ENCODE data around the gene LPCAT3. TPM values are rescaled to one million over a fixed set of nuclear protein-coding genes. Genes with fewer than 3 reads are reported as not detected.

LPCAT3 gene
- total RNA-seq, 1 donor from 2014 or later, result 40.2 TPM

DNA sequence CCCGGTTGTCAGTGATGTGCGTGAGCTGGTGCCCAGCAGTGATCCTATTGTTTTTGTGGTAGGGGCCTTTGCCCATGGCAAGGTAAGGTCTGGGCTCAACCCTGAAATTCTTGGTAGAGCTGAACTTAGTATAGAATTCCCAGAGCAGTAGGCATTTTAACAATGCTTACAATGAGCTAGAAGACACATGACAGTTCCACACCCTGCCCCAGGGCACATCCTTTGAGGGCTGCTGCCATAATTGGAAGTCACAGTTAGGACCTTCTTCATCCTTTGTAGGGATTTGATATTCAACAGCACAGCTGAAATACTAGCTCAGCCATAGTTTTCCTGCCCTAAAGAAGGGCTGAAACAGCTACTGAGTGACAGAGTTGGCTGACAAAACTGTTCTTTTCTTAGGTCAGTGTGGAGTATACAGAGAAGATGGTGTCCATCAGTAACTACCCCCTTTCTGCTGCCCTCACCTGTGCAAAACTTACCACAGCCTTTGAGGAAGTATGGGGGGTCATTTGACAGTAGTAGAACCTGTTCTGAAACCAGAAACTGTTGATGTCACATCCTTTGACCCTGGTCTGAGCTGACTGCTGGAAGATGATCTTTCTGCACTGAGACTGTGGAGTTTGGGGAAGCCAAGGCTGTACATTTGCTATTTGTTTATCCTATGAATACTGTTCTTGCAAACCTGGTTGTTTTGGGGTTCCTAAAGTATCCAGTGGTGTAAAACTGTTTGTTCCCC is 42.8 kb downstream of the LPCAT3 start:
- H3K9me3 Mint-ChIP-seq (ENCODE audit: unreplicated experiment), result no peaks in the 10 kb centered on the region
- peaks cover 10% of the 10 kb centered on the region for H3K27me3 Mint-ChIP-seq (ENCODE audit: unreplicated experiment)
- peaks cover 34% of the 10 kb centered on the region for H3K36me3 Mint-ChIP-seq (ENCODE audit: low read depth, unreplicated experiment)
- peak overlapping the region; percentile 9 for H3K4me3 Mint-ChIP-seq (ENCODE audit: unreplicated experiment)
- peak overlapping the region; percentile 37 for H3K27ac Mint-ChIP-seq (ENCODE audit: unreplicated experiment)
- TF ChIP-seq, protein P1, sequence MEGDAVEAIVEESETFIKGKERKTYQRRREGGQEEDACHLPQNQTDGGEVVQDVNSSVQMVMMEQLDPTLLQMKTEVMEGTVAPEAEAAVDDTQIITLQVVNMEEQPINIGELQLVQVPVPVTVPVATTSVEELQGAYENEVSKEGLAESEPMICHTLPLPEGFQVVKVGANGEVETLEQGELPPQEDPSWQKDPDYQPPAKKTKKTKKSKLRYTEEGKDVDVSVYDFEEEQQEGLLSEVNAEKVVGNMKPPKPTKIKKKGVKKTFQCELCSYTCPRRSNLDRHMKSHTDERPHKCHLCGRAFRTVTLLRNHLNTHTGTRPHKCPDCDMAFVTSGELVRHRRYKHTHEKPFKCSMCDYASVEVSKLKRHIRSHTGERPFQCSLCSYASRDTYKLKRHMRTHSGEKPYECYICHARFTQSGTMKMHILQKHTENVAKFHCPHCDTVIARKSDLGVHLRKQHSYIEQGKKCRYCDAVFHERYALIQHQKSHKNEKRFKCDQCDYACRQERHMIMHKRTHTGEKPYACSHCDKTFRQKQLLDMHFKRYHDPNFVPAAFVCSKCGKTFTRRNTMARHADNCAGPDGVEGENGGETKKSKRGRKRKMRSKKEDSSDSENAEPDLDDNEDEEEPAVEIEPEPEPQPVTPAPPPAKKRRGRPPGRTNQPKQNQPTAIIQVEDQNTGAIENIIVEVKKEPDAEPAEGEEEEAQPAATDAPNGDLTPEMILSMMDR (IDR thresholded peaks at IDR 0.05; ENCODE audit: unreplicated experiment), result no peak
- DNase-seq (ENCODE audit: low spot score), result no peak
- peaks cover 9% of the 10 kb centered on the region for H3K4me1 Mint-ChIP-seq (ENCODE audit: unreplicated experiment)

DNA sequence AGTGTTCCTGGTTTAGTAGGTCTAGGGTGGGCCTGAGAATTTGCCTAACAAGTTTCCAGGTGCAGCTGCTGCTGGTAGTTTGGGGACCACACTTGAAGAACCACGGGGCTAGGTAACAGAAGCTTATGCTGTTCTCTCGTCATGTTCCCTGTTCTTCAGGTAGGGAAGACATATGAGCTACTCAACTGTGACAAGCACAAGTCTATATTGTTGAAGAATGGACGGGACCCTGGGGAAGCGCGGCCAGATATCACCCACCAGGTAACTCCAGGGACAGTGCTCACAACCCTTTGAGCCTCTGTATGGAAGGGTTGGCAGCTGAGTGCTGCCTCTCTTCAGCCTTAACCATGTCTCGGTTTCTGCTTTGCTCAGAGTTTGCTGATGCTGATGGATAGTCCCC is 44.1 kb downstream of the LPCAT3 start:
- no peak for DNase-seq (ENCODE audit: low spot score)
- TF ChIP-seq, protein P1 (IDR thresholded peaks at IDR 0.05; ENCODE audit: unreplicated experiment), result no peak
- H3K27me3 Mint-ChIP-seq (ENCODE audit: unreplicated experiment), result peaks cover 12% of the 10 kb centered on the region
- H3K4me3 Mint-ChIP-seq (ENCODE audit: unreplicated experiment), result no peak overlapping the region
- no peaks in the 10 kb centered on the region for H3K9me3 Mint-ChIP-seq (ENCODE audit: unreplicated experiment)
- peaks cover 16% of the 10 kb centered on the region for H3K4me1 Mint-ChIP-seq (ENCODE audit: unreplicated experiment)
- peaks cover 36% of the 10 kb centered on the region for H3K36me3 Mint-ChIP-seq (ENCODE audit: low read depth, unreplicated experiment)
- no peak overlapping the region for H3K27ac Mint-ChIP-seq (ENCODE audit: unreplicated experiment)

- Mint-ChIP-seq H3K4me1 (ENCODE audit: unreplicated experiment) (peaks cover 30% of the 10 kb centered on the region), H3K27me3 (ENCODE audit: unreplicated experiment) (peaks cover 18% of the 10 kb centered on the region), H3K9me3 (ENCODE audit: unreplicated experiment) (no peaks in the 10 kb centered on the region), H3K4me3 (ENCODE audit: unreplicated experiment) (peak overlapping the region; percentile 100), H3K36me3 (ENCODE audit: low read depth, unreplicated experiment) (peaks cover 31% of the 10 kb centered on the region), H3K27ac (ENCODE audit: unreplicated experiment) (peak overlapping the region; percentile 90)
- TF ChIP-seq, protein P1 (IDR thresholded peaks at IDR 0.05; ENCODE audit: unreplicated experiment), result no peak
- DNase-seq (ENCODE audit: low spot score), result no peak
Measured at GRCh38 chr12:6970096-6970527, 48.2 kb downstream of the LPCAT3 start.

DNA sequence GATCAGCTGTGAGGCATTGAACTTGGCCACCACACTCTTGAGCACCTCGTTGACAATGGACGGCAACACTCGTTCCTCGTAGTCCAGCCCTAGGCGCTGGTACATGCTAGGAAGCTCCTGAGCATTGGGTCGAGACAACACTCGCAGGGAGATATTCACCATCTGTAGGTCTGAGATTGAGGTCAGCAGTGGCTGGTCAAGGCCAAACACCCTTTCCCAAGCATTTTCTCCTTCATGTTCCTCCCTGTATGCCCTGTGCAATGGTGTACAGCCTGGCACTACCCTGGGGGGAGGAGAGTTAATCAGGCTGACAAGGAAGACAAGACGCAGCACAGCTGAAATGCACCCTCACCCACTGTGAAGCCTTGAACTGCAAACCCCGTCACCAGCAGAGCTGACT is 49.9 kb downstream of the LPCAT3 start:
- DNase-seq (ENCODE audit: low spot score), result no peak
- H3K4me1 Mint-ChIP-seq (ENCODE audit: unreplicated experiment), result peaks cover 37% of the 10 kb centered on the region
- H3K4me3 Mint-ChIP-seq (ENCODE audit: unreplicated experiment), result peak overlapping the region; percentile 100
- H3K27me3 Mint-ChIP-seq (ENCODE audit: unreplicated experiment), result peaks cover 20% of the 10 kb centered on the region
- H3K9me3 Mint-ChIP-seq (ENCODE audit: unreplicated experiment), result no peaks in the 10 kb centered on the region
- TF ChIP-seq, protein P1 (IDR thresholded peaks at IDR 0.05; ENCODE audit: unreplicated experiment), result no peak
- peaks cover 31% of the 10 kb centered on the region for H3K36me3 Mint-ChIP-seq (ENCODE audit: low read depth, unreplicated experiment)
- H3K27ac Mint-ChIP-seq (ENCODE audit: unreplicated experiment), result peak overlapping the region; percentile 89

- DNase-seq (ENCODE audit: low spot score), result no peak
- H3K27ac Mint-ChIP-seq (ENCODE audit: unreplicated experiment), result no peak overlapping the region
- peak overlapping the region; percentile 42 for H3K4me3 Mint-ChIP-seq (ENCODE audit: unreplicated experiment)
- TF ChIP-seq, protein P1 (IDR thresholded peaks at IDR 0.05; ENCODE audit: unreplicated experiment), result no peak
- no peaks in the 10 kb centered on the region for H3K9me3 Mint-ChIP-seq (ENCODE audit: unreplicated experiment)
- peaks cover 21% of the 10 kb centered on the region for H3K27me3 Mint-ChIP-seq (ENCODE audit: unreplicated experiment)
- peaks cover 42% of the 10 kb centered on the region for H3K4me1 Mint-ChIP-seq (ENCODE audit: unreplicated experiment)
- H3K36me3 Mint-ChIP-seq (ENCODE audit: low read depth, unreplicated experiment), result peaks cover 31% of the 10 kb centered on the region
Measured at GRCh38 chr12:6967651-6968100, 50.6 kb downstream of the LPCAT3 start.

Data from endothelial cell (in vitro differentiated cells).